ENCODE results near the gene LRRC10.

The LRRC10 gene

DNA sequence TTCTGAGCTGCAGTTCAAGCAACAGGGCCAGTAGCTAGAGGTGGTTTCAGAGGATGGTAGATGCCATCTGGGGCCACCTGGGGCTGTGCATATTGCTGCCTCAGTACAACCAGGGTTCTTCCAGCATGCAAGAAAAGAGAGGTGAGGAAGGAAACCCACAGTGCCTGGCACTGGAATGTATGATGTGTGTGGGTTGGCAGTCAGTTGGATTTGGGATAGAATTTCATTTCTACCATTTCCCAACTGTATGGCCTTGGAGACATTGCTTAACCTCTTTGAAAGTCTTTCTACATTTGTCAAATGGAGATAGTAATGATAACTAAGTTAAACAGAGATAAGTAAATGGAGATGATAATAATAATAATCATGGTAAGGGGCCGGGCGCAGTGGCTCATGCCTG lies 10.2 kb upstream of the LRRC10 start:
- no peaks in the 10 kb centered on the region for H3K4me1 ChIP-seq (ENCODE audit: control insufficient read depth, insufficient read depth, low read length)
- ChIA-PET POLR2A (no interaction called here), CTCF (interaction anchor here (1.0 kb wide), 1 partner anchor 20 kb away, joined by 3 read pairs; no protein-coding TSS in a partner anchor)
- H3K9me3 ChIP-seq (ENCODE audit: control insufficient read depth, insufficient read depth, low read depth, low read length): no peaks in the 10 kb centered on the region
- no peak overlapping the region for H3K4me3 ChIP-seq (ENCODE audit: low read depth, low read length)
- H3K36me3 ChIP-seq (ENCODE audit: control insufficient read depth in 2 of 2, insufficient read depth in 1 of 2, low read length in 2 of 2): no peaks in the 10 kb centered on the region
- no peak for TF ChIP-seq ZBTB20 (tag by site-specific recombination; IDR thresholded peaks at IDR 0.05)
- TF ChIP-seq ZFP37 (tag by site-specific recombination; IDR thresholded peaks at IDR 0.05): no peak
- TF ChIP-seq KLF1 (tag by site-specific recombination; IDR thresholded peaks at IDR 0.05): no peak
- TF ChIP-seq, protein P1, sequence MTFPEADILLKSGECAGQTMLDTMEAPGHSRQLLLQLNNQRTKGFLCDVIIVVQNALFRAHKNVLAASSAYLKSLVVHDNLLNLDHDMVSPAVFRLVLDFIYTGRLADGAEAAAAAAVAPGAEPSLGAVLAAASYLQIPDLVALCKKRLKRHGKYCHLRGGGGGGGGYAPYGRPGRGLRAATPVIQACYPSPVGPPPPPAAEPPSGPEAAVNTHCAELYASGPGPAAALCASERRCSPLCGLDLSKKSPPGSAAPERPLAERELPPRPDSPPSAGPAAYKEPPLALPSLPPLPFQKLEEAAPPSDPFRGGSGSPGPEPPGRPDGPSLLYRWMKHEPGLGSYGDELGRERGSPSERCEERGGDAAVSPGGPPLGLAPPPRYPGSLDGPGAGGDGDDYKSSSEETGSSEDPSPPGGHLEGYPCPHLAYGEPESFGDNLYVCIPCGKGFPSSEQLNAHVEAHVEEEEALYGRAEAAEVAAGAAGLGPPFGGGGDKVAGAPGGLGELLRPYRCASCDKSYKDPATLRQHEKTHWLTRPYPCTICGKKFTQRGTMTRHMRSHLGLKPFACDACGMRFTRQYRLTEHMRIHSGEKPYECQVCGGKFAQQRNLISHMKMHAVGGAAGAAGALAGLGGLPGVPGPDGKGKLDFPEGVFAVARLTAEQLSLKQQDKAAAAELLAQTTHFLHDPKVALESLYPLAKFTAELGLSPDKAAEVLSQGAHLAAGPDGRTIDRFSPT (tag by site-specific recombination; IDR thresholded peaks at IDR 0.05): no peak
- no peak for TF ChIP-seq SCRT1 (tag by site-specific recombination; IDR thresholded peaks at IDR 0.05; ENCODE audit: borderline replicate concordance)
- TF ChIP-seq ZNF768 (tag by site-specific recombination; IDR thresholded peaks at IDR 0.05): no peak
- TF ChIP-seq, protein P2, sequence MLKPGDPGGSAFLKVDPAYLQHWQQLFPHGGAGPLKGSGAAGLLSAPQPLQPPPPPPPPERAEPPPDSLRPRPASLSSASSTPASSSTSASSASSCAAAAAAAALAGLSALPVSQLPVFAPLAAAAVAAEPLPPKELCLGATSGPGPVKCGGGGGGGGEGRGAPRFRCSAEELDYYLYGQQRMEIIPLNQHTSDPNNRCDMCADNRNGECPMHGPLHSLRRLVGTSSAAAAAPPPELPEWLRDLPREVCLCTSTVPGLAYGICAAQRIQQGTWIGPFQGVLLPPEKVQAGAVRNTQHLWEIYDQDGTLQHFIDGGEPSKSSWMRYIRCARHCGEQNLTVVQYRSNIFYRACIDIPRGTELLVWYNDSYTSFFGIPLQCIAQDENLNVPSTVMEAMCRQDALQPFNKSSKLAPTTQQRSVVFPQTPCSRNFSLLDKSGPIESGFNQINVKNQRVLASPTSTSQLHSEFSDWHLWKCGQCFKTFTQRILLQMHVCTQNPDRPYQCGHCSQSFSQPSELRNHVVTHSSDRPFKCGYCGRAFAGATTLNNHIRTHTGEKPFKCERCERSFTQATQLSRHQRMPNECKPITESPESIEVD (tag by site-specific recombination; IDR thresholded peaks at IDR 0.05): no peak
- no peak for TF ChIP-seq ZNF596 (tag by site-specific recombination; IDR thresholded peaks at IDR 0.05)
- TF ChIP-seq, protein P3, sequence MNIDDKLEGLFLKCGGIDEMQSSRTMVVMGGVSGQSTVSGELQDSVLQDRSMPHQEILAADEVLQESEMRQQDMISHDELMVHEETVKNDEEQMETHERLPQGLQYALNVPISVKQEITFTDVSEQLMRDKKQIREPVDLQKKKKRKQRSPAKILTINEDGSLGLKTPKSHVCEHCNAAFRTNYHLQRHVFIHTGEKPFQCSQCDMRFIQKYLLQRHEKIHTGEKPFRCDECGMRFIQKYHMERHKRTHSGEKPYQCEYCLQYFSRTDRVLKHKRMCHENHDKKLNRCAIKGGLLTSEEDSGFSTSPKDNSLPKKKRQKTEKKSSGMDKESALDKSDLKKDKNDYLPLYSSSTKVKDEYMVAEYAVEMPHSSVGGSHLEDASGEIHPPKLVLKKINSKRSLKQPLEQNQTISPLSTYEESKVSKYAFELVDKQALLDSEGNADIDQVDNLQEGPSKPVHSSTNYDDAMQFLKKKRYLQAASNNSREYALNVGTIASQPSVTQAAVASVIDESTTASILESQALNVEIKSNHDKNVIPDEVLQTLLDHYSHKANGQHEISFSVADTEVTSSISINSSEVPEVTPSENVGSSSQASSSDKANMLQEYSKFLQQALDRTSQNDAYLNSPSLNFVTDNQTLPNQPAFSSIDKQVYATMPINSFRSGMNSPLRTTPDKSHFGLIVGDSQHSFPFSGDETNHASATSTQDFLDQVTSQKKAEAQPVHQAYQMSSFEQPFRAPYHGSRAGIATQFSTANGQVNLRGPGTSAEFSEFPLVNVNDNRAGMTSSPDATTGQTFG (tag by site-specific recombination; IDR thresholded peaks at IDR 0.05; ENCODE audit: borderline replicate concordance): no peak
- no peak overlapping the region for H3K27ac ChIP-seq (ENCODE audit: extremely low read depth, low read depth, low read length)

DNA sequence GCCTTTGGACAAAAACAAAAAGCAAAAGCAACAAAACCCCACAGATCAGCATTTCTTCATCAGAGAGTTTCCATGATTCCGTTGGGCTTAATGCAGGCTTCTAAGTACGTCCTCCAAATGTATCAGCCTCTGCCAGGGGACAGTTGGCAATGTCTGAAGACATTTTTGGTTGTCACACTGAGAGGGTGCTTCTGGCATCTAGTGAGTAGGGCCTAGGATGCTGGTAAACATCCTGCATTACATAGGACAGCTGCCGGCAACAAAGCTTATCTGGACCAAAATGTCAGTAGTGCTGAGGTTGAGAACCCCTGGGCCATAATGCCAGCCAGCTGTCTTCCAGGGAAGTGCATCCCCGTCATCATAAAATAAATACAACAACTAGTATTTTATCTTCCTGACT lies 9.4 kb upstream of the LRRC10 start:
- ChIA-PET CTCF (interaction anchor here (1.0 kb wide), 1 partner anchor 20 kb away, joined by 3 read pairs; no protein-coding TSS in a partner anchor), POLR2A (no interaction called here)
- H3K36me3 ChIP-seq (ENCODE audit: control insufficient read depth in 2 of 2, insufficient read depth in 1 of 2, low read length in 2 of 2): no peaks in the 10 kb centered on the region
- no peaks in the 10 kb centered on the region for H3K9me3 ChIP-seq (ENCODE audit: control insufficient read depth, insufficient read depth, low read depth, low read length)
- H3K4me1 ChIP-seq (ENCODE audit: control insufficient read depth, insufficient read depth, low read length): no peaks in the 10 kb centered on the region
- no peak overlapping the region for H3K27ac ChIP-seq (ENCODE audit: extremely low read depth, low read depth, low read length)
- no peak overlapping the region for H3K4me3 ChIP-seq (ENCODE audit: low read depth, low read length)
- TF ChIP-seq ZNF132 (tag by site-specific recombination; IDR thresholded peaks at IDR 0.05; ENCODE audit: borderline replicate concordance) (no peak), ZFP69B (tag by site-specific recombination; IDR thresholded peaks at IDR 0.05) (no peak), ZBTB20 (tag by site-specific recombination; IDR thresholded peaks at IDR 0.05) (no peak), ZNF621 (tag by site-specific recombination; IDR thresholded peaks at IDR 0.05) (no peak), ZNF335 (tag by site-specific recombination; conservative IDR thresholded peaks at IDR 0.05) (no peak), ZIC2 (tag by site-specific recombination; IDR thresholded peaks at IDR 0.05) (no peak)
- TF ChIP-seq, protein P4, sequence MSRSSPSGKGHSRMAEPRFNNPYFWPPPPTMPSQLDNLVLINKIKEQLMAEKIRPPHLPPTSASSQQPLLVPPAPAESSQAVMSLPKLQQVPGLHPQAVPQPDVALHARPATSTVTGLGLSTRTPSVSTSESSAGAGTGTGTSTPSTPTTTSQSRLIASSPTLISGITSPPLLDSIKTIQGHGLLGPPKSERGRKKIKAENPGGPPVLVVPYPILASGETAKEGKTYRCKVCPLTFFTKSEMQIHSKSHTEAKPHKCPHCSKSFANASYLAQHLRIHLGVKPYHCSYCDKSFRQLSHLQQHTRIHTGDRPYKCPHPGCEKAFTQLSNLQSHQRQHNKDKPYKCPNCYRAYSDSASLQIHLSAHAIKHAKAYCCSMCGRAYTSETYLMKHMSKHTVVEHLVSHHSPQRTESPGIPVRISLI (tag by site-specific recombination; IDR thresholded peaks at IDR 0.05): no peak
- TF ChIP-seq, protein P5, sequence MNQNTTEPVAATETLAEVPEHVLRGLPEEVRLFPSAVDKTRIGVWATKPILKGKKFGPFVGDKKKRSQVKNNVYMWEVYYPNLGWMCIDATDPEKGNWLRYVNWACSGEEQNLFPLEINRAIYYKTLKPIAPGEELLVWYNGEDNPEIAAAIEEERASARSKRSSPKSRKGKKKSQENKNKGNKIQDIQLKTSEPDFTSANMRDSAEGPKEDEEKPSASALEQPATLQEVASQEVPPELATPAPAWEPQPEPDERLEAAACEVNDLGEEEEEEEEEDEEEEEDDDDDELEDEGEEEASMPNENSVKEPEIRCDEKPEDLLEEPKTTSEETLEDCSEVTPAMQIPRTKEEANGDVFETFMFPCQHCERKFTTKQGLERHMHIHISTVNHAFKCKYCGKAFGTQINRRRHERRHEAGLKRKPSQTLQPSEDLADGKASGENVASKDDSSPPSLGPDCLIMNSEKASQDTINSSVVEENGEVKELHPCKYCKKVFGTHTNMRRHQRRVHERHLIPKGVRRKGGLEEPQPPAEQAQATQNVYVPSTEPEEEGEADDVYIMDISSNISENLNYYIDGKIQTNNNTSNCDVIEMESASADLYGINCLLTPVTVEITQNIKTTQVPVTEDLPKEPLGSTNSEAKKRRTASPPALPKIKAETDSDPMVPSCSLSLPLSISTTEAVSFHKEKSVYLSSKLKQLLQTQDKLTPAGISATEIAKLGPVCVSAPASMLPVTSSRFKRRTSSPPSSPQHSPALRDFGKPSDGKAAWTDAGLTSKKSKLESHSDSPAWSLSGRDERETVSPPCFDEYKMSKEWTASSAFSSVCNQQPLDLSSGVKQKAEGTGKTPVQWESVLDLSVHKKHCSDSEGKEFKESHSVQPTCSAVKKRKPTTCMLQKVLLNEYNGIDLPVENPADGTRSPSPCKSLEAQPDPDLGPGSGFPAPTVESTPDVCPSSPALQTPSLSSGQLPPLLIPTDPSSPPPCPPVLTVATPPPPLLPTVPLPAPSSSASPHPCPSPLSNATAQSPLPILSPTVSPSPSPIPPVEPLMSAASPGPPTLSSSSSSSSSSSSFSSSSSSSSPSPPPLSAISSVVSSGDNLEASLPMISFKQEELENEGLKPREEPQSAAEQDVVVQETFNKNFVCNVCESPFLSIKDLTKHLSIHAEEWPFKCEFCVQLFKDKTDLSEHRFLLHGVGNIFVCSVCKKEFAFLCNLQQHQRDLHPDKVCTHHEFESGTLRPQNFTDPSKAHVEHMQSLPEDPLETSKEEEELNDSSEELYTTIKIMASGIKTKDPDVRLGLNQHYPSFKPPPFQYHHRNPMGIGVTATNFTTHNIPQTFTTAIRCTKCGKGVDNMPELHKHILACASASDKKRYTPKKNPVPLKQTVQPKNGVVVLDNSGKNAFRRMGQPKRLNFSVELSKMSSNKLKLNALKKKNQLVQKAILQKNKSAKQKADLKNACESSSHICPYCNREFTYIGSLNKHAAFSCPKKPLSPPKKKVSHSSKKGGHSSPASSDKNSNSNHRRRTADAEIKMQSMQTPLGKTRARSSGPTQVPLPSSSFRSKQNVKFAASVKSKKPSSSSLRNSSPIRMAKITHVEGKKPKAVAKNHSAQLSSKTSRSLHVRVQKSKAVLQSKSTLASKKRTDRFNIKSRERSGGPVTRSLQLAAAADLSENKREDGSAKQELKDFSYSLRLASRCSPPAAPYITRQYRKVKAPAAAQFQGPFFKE (tag by site-specific recombination; IDR thresholded peaks at IDR 0.05; ENCODE audit: borderline replicate concordance): no peak
- TF ChIP-seq, protein P6, sequence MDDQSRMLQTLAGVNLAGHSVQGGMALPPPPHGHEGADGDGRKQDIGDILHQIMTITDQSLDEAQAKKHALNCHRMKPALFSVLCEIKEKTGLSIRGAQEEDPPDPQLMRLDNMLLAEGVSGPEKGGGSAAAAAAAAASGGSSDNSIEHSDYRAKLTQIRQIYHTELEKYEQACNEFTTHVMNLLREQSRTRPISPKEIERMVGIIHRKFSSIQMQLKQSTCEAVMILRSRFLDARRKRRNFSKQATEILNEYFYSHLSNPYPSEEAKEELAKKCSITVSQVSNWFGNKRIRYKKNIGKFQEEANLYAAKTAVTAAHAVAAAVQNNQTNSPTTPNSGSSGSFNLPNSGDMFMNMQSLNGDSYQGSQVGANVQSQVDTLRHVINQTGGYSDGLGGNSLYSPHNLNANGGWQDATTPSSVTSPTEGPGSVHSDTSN (CRISPR knock-in tag; IDR thresholded peaks at IDR 0.05): no peak
- TF ChIP-seq, protein P7, sequence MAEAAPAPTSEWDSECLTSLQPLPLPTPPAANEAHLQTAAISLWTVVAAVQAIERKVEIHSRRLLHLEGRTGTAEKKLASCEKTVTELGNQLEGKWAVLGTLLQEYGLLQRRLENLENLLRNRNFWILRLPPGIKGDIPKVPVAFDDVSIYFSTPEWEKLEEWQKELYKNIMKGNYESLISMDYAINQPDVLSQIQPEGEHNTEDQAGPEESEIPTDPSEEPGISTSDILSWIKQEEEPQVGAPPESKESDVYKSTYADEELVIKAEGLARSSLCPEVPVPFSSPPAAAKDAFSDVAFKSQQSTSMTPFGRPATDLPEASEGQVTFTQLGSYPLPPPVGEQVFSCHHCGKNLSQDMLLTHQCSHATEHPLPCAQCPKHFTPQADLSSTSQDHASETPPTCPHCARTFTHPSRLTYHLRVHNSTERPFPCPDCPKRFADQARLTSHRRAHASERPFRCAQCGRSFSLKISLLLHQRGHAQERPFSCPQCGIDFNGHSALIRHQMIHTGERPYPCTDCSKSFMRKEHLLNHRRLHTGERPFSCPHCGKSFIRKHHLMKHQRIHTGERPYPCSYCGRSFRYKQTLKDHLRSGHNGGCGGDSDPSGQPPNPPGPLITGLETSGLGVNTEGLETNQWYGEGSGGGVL (tag by site-specific recombination; IDR thresholded peaks at IDR 0.05): no peak
